Renal pelvis (tissue), 4 donors: ENCODE data around the gene ULBP1. TPM values are rescaled to one million over a fixed set of nuclear protein-coding genes. Genes with fewer than 3 reads are reported as not detected.
"Not testable (repeated sequence)": the region's sequence is repeated elsewhere in the genome, so short reads cannot be mapped to it uniquely, and the experiment has no call there.

Experiments
- DNase-seq: peaks from one replicate; pipeline ENCODE4 v3.0.0-alpha.2; 2013
- polyA plus RNA-seq, 3 donors: library from polyadenylated mRNA; unstranded; fragments of 120-200 nt; gene quantifications; one replicate each; pipeline ENCODE4 v1.2.1, GENCODE V29; 2013; ENCODE audit not compliant: insufficient read length in 3 of 3

The ULBP1 gene
- polyA plus RNA-seq, 3 donors = 1.2 to 2.1 (median 1.3) TPM

GRCh38 chr6:149951626-149952025 lies 12.1 kb upstream of the ULBP1 start:
- DNase-seq = no peak

DNA sequence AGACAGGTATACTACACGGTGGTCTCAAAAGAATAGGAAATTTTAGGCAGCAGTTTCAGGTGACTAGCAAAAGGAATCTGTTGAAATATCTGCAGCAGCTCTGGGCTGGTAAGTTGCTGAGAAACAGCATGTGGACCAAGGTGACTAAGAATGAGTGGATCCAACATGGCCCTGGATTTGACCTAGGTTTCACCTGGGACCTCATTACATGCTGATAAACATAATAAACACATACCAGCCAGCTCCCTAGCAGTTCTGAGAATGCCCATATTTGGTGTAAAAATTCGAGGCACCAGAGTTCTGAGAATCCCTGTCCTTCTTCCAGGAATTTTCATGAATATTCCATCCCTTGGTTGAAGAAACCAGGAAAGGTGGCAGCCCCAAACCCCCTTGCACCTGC lies 10.4 kb upstream of the ULBP1 start:
- not testable (repeated sequence) for DNase-seq

GRCh38 chr6:149953934-149954327 lies 9.8 kb upstream of the ULBP1 start:
- not testable (repeated sequence) for DNase-seq

DNA sequence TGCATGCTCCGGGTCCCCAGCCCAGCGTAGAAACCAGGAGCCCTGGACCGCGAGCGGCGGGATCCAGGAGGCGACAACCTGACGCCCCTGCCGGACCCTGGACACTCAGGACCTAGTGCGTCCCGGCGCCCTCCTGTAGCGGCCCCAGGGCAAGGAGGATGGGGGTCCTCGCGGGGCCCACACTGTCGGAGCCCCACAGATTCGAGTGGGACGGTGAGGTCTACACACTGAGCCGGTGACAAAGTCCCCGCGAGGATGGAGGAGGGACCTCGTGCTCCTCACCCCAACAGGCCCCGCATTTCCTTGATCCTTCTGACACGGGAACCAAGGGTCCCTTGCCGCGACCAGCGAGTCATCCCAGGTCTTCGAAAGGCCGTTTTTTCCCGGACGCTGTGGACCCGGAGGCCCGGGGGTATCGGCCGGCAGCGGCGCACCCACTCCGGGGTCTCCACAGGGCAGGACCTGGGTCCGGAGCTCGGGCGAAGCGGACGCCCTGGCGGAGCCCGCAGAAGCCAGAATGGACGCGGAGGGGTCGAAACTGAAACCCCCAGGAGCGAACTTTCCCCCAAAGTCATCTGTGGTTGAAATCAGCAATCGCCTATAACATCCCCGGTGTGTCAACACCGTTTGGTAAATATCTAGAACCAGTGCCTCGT lies 9.3 kb upstream of the ULBP1 start:
- DNase-seq = not testable (repeated sequence)

GRCh38 chr6:149954984-149955653 lies 8.6 kb upstream of the ULBP1 start:
- DNase-seq = not testable (repeated sequence)

DNA sequence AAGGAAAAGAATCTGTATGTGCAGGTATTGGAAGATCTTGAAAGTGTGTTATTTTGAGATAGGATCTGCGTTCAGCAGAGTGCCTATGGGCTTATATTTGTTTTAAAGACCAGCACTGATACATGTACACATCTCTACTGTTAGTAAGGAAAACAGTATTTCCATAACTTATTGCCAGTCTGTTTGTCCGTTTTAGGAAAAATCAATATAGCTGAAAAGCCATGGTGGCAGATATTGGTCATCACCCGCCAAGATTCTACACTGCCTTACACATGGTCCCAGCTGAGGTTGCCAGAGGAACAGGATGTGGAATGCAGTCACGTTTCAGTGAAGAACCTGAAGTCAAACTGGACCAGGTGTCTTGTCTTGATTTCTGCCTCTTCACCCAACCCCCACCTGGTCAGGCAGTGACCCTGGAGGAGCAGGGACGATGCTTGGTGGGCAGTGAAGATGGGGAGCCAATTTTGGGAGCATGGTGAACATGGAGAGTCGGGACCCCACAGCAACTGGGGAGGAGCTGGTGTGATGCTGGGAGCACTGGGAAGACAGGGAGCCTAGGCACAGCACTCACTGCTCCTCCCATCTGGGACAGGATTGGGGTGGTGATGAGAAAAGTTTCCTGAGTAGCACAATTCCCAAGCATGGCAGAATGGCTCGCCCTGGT lies 8.0 kb upstream of the ULBP1 start:
- DNase-seq = not testable (repeated sequence)

GRCh38 chr6:149958124-149958523 lies 5.6 kb upstream of the ULBP1 start:
- not testable (repeated sequence) for DNase-seq

DNA sequence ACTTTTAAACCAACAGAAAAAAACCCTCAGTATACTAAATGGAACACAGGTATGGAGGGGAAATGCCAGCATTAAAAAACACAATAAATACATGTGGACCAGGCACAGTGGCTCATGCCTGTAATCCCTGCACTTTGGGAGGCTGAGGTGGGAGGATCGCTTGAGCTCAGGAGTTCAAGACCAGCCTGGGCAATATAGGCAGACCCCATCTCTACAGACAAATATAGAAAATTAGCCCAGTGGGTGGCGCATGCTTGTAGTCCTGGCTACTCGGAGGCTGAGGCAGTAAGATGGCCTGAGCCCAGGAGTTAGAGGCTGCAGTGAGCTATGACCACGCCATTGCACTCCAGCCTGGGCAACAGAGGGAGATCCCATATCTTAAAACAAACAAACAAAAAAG lies 3.9 kb upstream of the ULBP1 start:
- DNase-seq = not testable (repeated sequence)

- no peak for DNase-seq
Observed at GRCh38 chr6:149960488-149960887, 3.3 kb upstream of the ULBP1 start.

DNA sequence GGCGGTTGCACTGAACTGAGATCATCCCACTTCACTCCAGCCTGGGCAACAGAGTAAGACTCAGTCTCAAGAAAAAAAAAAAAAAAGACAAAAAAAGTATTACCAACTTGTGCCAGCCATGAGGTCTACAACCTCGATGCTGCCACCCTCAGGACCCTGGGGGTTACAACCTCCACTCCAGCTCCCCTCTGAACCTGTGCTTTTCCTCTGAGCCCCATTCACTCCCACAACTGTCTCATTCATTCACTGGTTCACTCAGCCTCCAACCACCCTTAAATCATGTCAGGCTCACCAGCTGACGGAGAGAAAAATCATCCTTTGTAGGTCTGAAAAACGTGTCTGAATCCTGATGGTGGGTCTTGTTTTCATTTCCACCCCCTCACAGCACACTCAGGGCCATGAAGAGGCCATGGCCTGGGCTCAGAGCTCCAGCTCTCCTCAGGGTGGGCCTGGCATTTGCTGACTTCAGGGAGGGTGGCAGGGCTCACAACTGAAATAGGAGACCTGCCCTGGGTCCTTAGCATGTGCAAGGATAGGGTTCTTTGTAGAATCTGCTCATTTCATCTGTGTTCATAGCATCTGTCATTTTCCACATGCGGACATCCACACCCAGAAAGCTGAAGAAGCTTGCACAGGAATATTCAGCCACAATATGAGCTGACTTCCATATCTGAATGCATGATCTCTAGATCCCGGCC lies 1.9 kb upstream of the ULBP1 start:
- DNase-seq = no peak

GRCh38 chr6:149962461-149963211 lies 1.1 kb upstream of the ULBP1 start:
- no peak for DNase-seq

GRCh38 chr6:149963212-149963461 lies 606 bp upstream of the ULBP1 start:
- no peak for DNase-seq

DNA sequence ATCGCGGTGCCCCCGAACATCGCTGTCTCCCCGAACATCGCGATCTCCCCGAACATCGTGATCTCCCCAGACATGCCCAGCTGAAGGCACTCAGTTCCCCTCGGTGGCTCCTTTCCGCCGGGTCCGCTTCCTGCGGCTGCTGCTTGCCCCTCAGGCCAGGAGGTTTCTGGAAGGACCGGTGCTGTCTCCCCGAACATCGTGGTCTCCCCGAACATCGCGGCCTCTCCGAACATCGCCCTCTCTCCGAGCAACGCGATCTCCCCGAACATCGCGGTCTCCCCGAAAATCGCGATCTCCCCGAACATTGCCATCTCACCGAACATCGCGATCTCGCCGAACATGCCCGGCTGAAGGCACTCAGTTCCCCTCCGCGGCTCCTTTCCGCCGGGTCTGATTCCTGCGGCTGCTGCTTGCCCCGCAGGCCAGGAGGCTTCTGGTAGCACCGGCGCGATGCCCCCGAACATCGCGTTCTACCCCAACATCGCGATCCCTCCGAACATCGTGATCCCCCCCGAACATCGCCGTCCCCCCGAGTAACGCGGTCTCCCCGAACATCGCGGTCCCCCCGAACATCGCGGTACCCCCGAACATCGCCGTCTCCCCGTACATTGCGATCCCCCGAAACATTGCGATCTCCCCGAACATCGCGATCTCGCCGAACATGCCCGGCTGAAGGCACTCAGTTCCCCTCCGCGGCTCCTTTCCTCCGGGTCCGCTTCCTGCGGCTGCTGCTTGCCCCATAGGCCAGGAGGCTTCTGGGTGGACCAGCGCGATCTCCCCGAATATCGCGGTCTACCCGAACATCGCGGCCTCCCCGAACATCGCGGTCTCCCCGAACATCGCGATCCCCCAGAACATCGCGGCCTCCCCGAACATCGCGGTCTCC lies 808 bp downstream of the ULBP1 start:
- no peak for DNase-seq

- no peak for DNase-seq
Observed at GRCh38 chr6:149965194-149966020, 1.7 kb downstream of the ULBP1 start.

DNA sequence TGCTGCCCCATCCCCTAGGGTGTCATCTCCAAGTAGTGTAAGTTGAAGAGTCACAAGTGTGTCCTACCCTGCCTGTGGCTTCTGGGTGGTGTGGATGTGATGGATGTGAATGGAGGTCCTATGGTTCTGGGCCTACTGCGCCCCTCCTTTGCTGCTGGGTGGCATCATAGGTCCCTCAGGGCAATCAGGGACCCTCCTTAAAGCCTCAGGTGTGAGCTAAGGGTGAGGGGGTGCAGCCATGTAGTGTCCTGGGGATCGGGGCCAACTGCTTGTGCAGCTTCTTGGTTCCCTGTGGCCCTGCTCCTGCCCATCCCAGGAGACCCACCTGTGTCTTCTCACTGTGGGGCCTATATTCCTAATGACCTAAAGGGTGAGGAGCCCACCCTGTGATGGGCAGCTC lies 2.6 kb downstream of the ULBP1 start:
- DNase-seq = not testable (repeated sequence)

- no peak for DNase-seq
Observed at GRCh38 chr6:149967591-149967990, 3.8 kb downstream of the ULBP1 start.

DNA sequence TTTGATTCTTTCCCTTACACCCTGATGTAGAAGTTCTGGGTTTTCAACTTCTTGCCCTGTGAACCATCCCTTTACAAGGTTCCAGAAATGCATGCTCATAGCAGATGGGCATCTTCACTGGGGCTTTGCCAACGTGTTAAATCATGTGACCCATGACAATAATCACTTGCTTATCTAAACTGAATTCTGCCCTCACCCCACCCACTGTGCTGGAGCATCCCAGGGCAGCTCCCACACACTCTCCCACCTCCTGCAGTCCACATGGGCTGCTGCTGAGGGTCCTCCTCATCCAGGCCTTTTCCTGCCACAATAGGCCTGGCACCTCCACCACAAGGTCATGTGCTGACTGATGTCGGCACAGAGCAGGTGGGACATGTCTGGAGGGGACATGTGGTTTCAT lies 4.3 kb downstream of the ULBP1 start:
- DNase-seq = not testable (repeated sequence)

DNA sequence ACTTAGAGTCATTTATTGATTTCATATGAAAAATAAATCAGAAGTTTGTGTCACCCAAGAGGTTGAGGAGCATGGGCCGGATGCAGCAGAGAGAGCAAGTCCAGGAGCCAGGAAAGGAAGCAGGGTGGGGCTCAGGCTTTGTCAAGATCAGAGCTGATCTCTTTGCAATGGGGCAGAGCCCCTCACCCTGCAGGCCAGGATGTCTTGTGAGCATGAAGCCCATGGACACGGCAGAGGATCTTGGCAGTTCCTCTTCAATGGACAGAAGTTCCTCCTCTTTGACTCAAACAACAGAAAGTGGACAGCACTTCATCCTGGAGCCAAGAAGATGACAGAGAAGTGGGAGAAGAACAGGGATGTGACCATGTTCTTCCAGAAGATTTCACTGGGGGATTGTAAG lies 5.2 kb downstream of the ULBP1 start:
- DNase-seq = not testable (repeated sequence)

- DNase-seq = no peak
Observed at GRCh38 chr6:149969635-149970034, 5.9 kb downstream of the ULBP1 start.

DNA sequence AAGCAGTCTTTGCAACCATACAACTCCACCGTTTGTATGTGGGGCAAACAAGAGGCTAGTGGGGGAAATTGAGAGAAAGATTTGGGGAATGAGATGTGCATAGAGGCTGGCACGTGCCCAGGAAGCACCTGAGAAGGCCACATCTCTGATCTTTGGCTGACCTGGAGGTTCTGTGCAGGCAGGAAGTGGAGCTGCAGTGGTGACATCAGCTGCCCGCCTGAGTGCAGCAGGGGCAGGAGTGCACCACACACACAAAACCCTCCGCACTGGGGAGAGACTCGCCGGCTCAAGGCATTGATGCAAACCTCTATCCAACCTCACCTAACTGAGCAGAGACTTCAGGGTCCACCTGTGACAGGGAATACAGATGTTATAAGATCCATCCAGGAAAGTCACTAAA lies 10.7 kb downstream of the ULBP1 start:
- DNase-seq = not testable (repeated sequence)
